Fibroblast of villous mesenchyme (primary cell): ENCODE measurements around the gene PCDHAC2. TPM values are rescaled to one million over a fixed set of nuclear protein-coding genes. Genes with fewer than 3 reads are reported as not detected.

ENCODE experiments used
- DNase-seq: peaks from one replicate; pipeline ENCODE4 v3.0.0-alpha.2; 2010; ENCODE audit warnings: low read depth
- H3K4me3 ChIP-seq: 2 replicates; pipeline ENCODE4 v1.5.1; 2011; ENCODE audit warnings: low read depth, mild to moderate bottlenecking, low read length
- CTCF ChIP-seq: IDR thresholded peaks from 2 replicates; pipeline ENCODE4 v1.5.1; 2012; ENCODE audit warnings: low read depth, mild to moderate bottlenecking, low read length; ENCODE audit not compliant: insufficient read depth
- small RNA-seq: library from RNA; depleted of rRNA; stranded (forward); fragments of <200 nt; gene quantifications from one replicate; pipeline ENCODE3, GENCODE V24; 2012
- total RNA-seq: library from RNA; depleted of rRNA; stranded (reverse); fragments of >200 nt; gene quantifications from 2 replicates; pipeline ENCODE4 v1.2.3, GENCODE V29; 2012

PCDHAC2 gene
- total RNA-seq, 1 donor: under 0.01 TPM

- no peak for DNase-seq
- no peak for TF ChIP-seq CTCF
- H3K4me3 ChIP-seq: no peak overlapping the region
Observed at GRCh38 chr5:141017943-141018342, 51.7 kb downstream of the PCDHAC2 start.

Small RNAs within 50 kb of the gene (small RNA-seq; reads per million reads assigned to genes)
- not detected for gene AC010223.1

Other genes starting within 250 kb of the PCDHAC2 start
- under 0.01 TPM in 1 of 2 replicates, not detected in the other for gene PCDHA1, start 180.3 kb upstream of the PCDHAC2 start, total RNA-seq
- under 0.01 TPM in 2 replicates for gene PCDHA2, start 171.6 kb upstream of the PCDHAC2 start, total RNA-seq
- gene PCDHA3, start 165.4 kb upstream of the PCDHAC2 start, total RNA-seq: under 0.01 and 0.32 TPM in 2 replicates
- 0.32 and 0.43 TPM in 2 replicates for gene PCDHA4, start 159.4 kb upstream of the PCDHAC2 start, total RNA-seq
- under 0.01 TPM in 2 replicates for gene PCDHA5, start 144.9 kb upstream of the PCDHAC2 start, total RNA-seq
- under 0.01 and 0.43 TPM in 2 replicates for gene PCDHA6, start 138.5 kb upstream of the PCDHAC2 start, total RNA-seq
- gene PCDHA7, start 132.2 kb upstream of the PCDHAC2 start, total RNA-seq: 0.32 and 0.86 TPM in 2 replicates
- under 0.01 TPM in 2 replicates for gene PCDHA8, start 125.3 kb upstream of the PCDHAC2 start, total RNA-seq
- under 0.01 TPM in 2 replicates for gene PCDHA9, start 118.1 kb upstream of the PCDHAC2 start, total RNA-seq
- under 0.01 TPM in 2 replicates for gene PCDHA10, start 110.6 kb upstream of the PCDHAC2 start, total RNA-seq
- under 0.01 TPM in 2 replicates for gene PCDHA11, start 97.5 kb upstream of the PCDHAC2 start, total RNA-seq
- under 0.01 TPM in 2 replicates for gene PCDHA12, start 91.2 kb upstream of the PCDHAC2 start, total RNA-seq
- gene PCDHA13, start 84.4 kb upstream of the PCDHAC2 start, total RNA-seq: under 0.01 TPM in 2 replicates
- gene PCDHAC1, start 40.2 kb upstream of the PCDHAC2 start, total RNA-seq: under 0.01 TPM in 2 replicates
- gene PCDHB1, start 84.9 kb downstream of the PCDHAC2 start, total RNA-seq: not detected in 2 replicates
- gene PCDHB2, start 128.1 kb downstream of the PCDHAC2 start, total RNA-seq: under 0.01 and 0.32 TPM in 2 replicates
- 0.32 and 0.43 TPM in 2 replicates for gene PCDHB3, start 134.0 kb downstream of the PCDHAC2 start, total RNA-seq
- gene PCDHB4, start 155.3 kb downstream of the PCDHAC2 start, total RNA-seq: under 0.01 TPM in 2 replicates
- gene PCDHB5, start 168.7 kb downstream of the PCDHAC2 start, total RNA-seq: under 0.01 and 0.32 TPM in 2 replicates
- under 0.01 TPM in 2 replicates for gene PCDHB6, start 183.6 kb downstream of the PCDHAC2 start, total RNA-seq
- under 0.01 and 0.43 TPM in 2 replicates for gene PCDHB7, start 206.2 kb downstream of the PCDHAC2 start, total RNA-seq
- under 0.01 TPM in 2 replicates for gene PCDHB8, start 211.3 kb downstream of the PCDHAC2 start, total RNA-seq
- under 0.01 and 0.32 TPM in 2 replicates for gene PCDHB16, start 215.9 kb downstream of the PCDHAC2 start, total RNA-seq
- under 0.01 and 0.64 TPM in 2 replicates for gene PCDHB9, start 220.7 kb downstream of the PCDHAC2 start, total RNA-seq
- under 0.01 and 0.32 TPM in 2 replicates for gene PCDHB10, start 225.9 kb downstream of the PCDHAC2 start, total RNA-seq
- gene PCDHB11, start 233.2 kb downstream of the PCDHAC2 start, total RNA-seq: 0.32 TPM in 1 of 2 replicates, not detected in the other
- gene PCDHB12, start 242.2 kb downstream of the PCDHAC2 start, total RNA-seq: under 0.01 TPM in 1 of 2 replicates, not detected in the other
- gene PCDHB13, start 247.4 kb downstream of the PCDHAC2 start, total RNA-seq: under 0.01 and 0.32 TPM in 2 replicates